NCI-H2029 treated with DMSO at 0.1 percent for 48 hours (cell line): ENCODE data around the gene INTS15.
A peak's percentile ranks its signal among the peaks of the same experiment; 100 is the strongest.
"Not testable (repeated sequence)": the region's sequence is repeated elsewhere in the genome, so short reads cannot be mapped to it uniquely, and the experiment has no call there.

ENCODE experiments used
- DNase-seq: peaks from one replicate; lab custom pipeline; 2025; lab: John Stamatoyannopoulos, UW

Gene INTS15

DNA sequence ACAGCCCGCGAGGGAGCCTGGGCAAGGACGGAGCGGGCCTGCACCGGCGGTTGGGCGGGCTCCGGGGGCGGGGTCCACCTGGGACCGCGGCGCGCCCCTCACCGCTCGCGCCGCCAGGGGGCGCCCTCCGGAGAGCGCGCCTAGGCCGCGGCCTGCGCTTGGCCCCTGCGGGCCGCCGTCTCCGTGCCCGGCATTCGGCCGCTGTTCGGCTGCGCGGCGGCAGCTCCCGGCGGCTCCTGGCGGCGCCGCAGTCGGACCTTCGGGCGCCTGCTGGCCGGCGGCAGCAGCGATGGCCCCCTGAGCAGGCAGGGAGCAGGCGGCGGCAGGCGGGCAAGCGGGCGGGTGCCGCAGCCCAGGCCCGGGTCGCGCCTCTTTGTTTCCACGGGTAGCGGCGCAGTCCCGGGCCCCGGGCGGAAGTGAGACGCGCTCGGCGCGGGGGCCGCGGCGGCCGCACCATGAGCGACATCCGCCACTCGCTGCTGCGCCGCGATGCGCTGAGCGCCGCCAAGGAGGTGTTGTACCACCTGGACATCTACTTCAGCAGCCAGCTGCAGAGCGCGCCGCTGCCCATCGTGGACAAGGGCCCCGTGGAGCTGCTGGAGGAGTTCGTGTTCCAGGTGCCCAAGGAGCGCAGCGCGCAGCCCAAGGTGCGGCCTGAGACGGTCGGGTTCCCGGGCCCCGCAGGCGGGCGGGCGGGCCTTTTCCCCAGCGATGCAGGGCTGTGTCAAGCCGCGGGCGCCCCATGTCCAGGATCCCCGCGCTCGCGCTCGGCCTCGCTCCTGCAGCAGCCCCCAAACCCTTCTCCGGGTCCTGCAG is at the start of gene INTS15:
TSS of gene INTS15 (plus strand) at position 193 of the 816 bp plus-strand sequence. CDS start at position 456, 263 bp downstream.
- no peak for DNase-seq

DNA sequence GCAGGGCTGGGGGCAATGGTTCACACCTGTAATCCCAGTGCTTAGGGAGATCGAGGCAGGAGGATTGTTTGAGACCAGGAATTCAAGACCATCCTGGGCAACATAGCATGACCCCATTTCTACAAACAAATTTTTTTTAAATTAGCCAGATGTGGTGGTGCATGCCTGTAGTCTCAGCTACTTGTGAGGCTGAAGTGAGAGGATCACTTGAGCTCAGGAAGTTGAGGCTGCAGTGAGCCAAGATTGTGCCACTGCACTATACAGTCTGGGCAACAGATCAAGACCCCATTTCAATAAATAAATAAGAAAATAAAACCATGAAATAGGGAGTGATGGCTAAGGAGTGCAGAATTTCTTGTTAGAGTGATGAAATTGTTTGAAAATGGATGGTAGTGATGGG is 47.5 kb upstream of the INTS15 start:
- DNase-seq = no peak

DNA sequence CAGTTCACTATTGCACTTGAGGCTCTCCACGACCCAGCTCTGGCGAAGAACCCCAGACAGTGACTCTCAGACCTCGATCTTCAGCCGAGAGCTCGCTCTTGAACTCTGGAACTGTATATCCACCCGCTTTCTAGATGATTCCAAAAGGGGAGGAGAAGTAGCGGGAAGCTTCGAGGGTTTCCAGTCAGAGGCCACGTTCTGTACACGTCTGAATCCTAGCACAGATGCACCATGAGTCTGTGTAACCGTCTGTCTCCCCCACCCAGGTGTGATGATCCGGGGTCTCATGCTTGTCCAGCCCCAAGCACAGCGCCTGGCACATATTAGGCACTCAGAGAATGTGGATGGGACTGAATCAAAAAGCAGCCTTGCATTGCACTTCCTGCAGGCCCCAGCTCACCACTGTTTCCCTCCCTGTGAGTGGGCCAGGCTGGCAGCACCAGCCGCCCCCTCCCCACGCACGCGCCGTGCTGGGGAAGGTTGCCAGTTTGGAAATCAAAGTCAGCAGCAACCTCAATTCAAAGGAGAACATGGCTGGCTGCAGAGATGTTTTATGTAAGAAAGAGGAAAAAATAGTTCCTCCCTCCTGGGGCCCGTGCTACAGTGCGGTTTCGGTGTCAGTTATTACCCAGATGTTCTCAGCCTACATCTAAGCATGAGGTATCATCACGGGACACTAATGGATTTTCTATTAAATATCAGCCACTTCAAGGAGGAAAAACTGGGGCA is 44.3 kb upstream of the INTS15 start:
- no peak for DNase-seq

DNA sequence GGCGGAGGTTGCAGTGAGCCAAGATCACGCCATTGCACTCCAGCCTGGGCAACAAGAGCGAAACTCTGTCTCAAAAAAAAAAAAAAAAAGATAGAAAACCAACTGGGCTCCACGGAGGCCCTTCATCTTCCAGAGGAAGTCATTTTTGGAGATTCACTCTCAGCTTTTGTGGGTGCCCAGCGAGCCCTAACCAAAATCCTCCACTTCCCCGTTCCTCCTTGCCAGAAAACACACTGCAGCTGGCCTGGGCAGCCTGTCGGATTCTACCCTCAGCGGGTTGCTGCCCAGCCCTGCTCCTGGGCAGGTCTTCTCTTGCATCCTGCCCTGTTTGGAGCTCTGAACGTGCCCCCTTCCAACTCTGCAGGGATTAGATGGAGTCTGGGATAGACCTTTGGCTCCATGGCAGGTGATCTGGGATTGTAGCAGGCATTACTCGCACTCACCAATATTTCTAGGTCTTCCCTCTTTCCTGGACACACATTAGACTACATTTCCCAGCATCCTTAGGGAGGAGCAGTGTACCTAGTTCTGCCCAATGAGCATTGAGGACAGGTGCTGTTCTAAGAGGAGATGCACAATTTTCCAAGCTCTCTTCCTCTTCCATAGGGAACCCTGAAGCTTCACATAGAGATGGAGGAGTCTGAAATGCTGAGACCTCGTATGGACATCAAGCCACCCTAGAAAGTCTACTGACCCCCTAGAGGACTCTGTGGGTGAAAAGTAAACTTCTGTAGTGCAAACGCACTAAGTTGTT is 43.1 kb upstream of the INTS15 start:
- no peak for DNase-seq

DNA sequence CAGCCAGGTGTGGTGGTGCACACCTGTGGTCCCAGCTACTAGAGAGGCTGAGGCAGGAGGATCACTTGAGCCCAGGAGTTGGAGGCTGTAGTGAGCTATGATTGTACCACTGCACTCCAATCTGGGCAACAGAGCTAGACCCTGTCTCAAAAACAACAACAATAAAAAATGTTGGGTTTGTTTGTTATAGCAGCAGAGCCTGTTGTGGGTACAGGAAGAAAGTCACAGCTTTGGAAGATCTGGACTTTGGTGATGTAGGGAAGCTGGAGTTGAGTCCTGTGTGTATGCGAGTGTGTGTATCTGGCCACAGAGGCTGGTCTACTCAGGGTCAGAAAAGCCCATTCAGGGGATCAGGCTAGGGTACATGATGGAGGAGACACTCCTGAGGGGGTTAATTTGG is 42.4 kb upstream of the INTS15 start:
- DNase-seq = no peak

DNA sequence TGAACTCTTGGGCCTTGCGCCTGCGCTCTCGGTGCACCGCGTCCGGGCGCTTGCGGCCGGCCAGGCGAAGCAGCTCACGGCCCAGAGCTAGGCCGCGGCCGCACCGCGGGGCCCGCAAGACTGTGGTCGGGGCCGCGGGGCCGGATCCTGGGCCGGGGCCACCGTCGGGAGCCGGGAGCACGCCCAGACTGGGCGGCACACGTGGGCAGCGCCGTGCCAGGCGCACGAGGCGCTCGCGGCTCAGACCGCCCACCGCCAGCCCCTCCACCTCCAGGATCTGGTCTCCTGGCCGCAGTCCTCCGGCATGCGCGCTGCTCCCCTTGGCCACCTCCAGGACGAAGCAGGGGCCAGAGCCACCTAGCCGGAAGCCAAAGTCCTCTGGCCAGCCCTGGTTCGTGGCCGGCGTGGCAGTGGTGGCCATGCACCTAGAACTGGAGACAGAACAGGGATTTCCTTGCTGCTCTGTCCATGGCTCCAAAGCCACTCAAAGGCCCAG is 38.8 kb upstream of the INTS15 start, which contains the start of gene GRID2IP:
TSS of gene GRID2IP (minus strand) at position 446 of the 496 bp plus-strand sequence. CDS start at position 421, 25 bp downstream.
- no peak for DNase-seq

DNA sequence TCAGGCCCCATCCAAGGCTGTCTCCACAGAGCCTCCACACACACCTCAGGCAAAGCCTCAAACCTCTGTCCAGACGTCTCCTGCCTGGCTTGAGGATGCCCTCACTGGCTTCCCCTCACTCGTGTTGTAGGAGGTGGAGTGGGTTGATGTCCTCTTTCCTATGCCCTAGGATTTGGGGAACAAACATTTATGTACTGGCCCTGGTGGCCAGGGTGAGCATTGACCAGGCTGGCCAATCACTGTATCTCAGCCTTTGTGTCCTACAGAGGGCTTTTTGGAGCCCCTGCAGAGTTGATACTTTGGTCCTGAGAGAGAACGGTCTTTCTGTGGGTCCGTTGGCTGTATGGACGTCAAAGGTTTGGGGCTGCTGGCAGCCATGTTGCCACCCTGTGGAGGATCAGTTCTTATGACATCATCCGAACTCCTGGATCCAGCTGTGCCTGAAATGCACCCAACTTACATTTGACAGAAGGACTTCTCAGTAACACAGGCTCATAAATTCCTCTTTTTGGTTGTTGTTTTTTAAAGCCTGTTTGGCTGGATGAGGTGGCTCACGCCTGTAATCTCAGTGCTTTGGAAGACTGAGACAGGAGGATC is 36.3 kb upstream of the INTS15 start:
- no peak for DNase-seq

DNA sequence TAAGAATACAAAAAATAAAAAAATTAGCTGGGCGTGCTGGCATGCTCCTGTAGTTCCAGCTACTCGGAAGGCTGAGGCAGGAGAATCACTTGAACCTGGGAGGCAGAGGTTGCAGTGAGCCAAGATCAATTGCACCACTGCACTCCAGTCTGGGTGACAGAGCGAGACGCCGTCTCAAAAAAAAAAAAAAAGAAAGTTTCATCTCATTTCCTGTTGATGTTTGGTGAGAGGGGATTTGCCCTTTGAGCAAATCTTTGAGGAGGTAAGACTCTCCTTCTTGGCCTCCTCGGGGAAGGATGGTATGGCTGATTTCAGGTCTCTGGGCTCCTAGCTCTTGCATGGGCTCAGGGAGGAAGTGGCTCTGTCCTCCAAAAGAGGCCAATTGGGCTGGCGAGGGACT is 35.0 kb upstream of the INTS15 start:
- no peak for DNase-seq

DNA sequence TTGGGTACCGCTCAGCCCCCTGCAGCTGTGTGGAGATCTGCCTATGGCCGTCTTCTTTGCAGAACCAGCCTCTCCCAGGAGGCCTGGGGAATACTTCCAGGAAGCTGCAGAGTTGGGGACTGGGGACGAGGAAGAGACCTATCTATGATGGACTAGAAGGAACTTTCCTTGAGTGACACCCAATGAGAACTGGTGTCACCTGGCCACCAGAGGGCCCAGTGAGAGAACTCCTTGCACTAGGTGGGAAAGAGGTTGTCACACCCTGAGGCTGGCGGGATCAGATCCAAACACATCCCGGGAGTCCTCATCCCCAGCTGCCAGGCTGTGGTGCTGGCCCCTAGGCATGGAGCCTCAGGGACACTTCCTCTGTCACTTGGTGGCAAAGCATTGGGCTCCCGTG is 33.6 kb upstream of the INTS15 start:
- no peak for DNase-seq

DNA sequence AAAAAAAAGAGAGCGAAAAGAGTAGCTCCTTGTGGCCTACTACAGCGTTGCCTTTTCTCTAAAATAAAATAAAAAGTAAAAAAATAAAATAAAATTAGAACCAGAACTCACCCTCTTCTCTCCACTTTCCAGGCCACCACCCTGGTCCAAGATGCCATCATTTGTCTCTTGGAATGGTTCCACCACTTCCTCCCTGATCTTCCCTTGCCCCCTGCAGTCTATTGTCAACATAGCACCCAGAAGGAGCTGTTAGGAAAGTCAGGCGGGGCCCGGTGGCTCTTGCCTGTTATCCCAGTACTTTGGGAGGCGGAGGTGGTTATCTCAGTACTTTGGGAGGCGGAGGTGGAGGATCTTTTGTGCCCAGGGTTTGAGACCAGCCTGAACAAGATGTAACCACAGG is 31.0 kb upstream of the INTS15 start:
- peak; percentile 18 for DNase-seq

DNA sequence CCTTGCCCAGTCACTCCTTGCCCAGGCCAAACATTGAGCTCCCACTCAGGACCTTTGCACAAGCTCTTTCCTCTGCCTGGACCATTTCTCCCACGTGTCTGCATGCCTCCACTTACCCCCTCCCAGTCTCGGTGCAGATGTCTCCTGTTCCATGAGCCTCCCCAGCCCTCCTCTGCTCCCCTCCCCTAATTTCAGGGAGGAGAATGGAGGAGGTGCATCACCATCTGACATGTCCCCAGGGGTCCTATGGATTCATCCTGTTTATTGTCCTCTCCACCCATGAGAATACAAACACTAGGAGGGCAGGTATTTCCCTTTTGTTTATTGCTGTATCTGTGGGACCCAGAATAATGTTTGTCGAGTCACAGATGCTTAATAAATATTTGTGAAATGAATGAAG is 29.9 kb upstream of the INTS15 start:
- DNase-seq = no peak

DNA sequence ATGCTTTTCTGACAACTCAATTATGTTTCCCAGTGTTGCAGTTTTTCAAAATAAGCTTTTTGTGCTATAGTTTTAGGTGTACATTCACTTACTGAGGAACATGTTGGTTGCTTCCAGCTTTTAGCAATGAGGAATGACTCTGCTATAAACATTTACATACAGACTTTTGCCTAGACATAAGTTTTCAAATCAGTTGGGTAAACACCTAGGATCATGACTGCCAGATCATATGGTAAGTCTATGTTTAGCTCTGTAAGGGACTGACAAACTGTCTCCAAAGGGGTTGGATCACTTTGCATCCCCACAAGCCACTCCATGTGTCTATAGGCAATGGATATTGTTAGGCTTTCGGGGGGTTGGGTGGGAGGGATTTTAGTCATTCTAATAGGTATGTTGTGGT is 27.7 kb upstream of the INTS15 start:
- DNase-seq = no peak

DNA sequence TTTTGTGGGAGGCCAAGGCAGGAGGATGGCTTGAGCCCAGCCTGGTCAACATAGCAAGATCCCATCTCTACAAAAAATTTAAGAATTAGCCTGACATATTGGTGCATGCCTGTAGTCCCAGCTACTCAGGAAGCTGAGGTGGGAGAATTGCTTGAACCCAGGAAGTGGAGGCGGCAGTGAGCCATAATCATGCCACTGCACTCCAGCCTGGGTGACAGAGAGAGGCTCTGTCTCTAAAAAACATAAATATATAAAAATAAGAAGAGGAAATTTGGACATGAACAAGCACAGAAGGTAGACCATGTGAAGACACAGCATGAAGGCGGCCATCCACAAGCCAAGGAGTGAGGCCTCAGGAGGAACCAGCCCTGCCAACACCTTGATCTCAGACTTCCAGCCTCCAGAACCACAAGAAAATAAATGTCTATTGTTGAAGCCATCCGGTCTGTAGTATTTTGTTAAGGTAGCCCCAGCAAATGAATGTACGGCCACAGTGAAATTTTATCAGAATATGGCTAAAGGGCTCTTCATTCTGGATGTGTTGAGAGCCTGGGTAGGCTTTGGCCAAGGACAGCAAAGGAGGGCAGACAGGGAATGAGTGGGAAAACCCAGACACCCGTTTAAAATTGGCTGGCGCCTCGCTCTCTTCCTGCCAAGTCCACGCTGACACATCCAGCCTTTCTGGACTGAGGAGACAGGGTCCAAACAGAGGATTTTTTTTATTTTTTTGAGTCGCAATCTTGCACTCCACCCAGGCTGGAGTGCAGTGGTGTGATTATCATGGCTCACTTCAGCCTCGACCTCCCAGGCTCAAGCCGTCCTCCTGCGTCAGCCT is 25.7 kb upstream of the INTS15 start:
- DNase-seq = no peak

DNA sequence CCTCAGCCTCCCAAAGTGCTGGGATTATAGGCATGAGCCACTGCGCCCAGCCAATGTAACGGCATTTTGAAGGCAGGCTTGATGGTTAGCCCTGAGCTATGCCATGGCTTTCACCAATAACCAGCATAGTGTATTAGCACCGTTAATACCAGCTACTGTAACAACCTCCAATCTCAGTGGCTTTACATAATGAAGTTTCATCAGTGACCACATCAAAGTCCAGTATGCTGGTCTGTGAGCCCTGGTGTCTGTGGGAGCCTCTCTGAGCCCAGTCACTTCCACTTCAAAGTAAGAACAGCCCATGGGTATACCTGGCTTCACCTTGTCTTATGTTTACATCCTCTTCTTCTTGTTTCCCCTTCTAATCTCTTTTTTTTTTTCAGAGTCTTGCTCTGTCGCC is 24.2 kb upstream of the INTS15 start:
- DNase-seq = no peak

DNA sequence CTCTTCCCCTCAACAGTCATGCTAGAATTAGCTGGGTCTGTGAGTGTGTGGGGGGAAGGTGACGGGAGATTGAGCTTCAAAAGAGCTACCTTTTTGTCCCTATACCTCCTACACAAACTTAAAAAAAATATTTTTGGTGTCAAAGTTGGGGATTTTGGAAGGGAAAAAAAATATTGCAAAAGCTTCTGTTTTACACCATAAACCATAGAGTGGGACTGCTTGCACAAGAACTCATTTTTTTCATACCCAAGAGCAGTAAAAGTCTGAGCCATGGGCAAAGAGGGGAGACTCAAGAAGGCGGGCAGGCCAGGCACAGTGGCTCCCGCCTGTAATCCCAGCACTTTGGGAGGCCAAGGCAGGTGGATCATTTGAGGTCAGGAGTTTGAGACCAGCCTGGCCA is 21.9 kb upstream of the INTS15 start:
- no peak for DNase-seq

DNA sequence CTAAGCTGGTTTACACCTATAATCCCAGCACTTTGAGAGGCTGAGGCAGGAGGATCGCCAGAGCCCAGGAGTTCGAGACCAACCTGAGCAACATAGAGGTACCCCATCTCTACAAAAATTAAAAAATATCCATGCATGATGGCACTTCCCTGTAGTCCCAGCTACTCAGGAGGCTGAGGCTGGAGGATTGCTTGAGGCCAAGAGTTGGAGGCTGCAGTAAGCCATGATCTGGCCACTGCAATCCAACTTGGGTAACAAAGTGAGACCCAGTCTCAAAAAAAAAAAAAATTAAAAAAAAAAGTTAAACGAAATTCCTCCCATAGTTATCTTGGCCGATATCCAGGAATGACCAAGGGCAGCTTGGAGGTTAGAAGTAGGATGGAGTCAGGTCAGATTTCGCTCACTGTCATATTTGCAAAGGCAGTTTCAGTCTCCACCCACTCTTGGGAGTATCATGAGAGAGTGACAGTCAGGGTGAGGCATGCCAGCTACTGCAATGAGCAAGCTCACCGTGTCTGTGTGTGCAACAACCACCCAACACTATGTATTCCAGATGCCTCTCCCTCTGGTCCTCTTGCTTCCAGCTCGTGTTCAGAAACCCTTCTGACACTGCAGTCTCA is 18.6 kb upstream of the INTS15 start:
- DNase-seq = no peak

DNA sequence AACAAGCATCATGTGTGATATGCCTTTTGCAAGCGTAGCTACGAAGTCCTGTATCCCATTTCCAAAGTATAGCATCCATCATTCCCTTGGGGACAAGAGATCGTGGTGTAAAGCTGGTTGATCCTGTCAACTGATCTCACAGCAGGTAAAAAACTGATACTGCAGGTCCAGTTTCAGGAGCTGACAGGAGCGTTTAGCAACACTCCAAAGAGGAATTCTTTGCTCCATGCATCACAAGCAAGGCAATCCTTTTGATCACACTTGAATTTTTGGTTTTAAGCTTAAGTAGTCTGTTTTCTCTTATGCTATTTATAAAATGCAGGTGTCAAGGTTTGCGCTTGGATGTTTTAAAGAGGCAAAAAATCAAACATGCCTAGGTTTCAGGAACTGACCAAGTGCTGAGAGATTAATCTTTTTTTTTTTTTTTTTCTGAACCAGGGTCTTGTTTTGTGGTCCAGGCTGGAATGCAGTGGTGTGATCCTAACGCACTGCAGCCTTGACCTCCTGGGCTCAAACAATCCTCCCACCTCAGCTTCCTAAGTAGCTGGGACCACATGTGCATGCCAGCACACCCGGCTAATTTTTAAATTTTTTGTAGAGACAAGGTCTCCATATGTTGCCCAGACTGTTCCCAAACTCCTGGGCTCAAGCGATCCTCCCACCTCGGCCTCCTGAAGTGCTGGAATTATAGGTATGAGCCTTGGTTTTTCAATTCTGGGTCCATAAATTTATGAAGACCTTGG is 14.4 kb upstream of the INTS15 start:
- DNase-seq = no peak

DNA sequence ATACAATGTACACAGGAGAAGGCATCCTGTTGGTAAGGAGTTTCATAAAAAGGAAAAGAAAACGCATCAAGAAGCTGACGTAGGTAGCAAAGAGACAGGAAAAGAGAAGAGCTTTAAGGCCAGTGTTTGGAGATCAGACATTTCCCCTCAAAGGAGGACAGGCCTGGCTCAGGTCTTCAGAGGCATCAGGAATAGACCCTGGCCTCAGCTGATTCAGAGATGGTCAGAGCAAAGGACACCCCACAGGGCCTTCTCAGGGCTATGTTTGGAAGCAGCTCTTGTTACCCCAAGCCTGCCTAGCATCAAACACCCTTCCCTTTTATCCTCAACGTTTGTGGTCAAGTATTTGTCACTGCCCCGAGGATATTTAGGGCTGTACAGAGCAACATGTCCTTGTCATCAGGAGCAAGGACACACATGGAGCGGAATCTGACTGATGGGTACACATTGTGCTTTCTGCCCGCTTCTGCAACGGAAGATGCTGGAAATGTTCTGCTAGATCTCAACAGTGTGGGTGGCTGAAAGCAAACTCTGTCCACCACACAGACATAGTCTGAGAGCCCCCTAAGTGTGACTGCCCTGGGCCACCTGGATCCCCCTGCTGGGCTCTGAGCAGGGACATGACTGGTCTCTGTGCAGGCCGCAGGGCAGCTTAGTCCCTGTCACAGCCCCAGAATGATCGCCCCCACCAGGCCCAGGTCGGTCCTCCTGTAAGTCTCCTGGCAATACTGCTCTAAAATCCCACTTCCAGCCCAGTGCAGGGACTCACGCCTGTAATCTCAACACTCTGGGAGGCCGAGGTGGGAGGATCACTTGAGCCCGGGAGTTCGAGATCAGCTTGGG is 13.6 kb upstream of the INTS15 start:
- no peak for DNase-seq

DNA sequence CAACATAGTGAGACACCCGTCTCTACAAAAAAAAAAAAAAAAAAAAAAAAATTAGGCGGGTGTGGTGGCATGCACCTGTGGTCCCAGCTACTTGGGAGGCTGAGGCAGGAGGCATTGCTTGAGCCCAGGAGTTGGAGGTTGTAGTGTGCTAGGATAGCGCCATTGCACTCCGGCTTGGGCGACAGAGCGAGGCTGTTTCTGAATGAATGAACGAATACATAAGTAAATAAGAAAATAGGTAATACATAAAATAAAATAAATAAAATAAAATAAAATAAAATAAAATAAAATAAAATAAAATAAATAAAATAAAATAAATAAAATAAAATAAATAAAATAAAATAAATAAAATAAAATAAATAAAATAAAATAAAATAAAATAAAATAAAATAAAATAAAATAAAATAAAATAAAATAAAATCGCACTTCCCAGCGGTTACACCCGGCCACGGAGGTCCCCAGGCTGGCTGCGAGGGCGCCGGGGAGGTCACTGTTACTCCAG is 12.9 kb upstream of the INTS15 start:
- not testable (repeated sequence) for DNase-seq
